ENCODE data around the gene KCTD2. TPM values are rescaled to one million over a fixed set of nuclear protein-coding genes. Genes with fewer than 3 reads are reported as not detected.

KCTD2 gene
- total and polyA plus RNA-seq, 9 of the 15 experiments (the other 6 are each of a cell fraction or from before 2014, with no cell fraction given): 1.7 to 32.9 (median 15.8) TPM

GRCh38 chr17:75064867-75065561 lies 18.0 kb downstream of the KCTD2 start:
- no peak overlapping the region for H2AFZ ChIP-seq (ENCODE audit: low read depth, low read length)
- H3K9me1 ChIP-seq (ENCODE audit: control insufficient read depth, insufficient read depth, low read length): no peaks in the 10 kb centered on the region
- no peak overlapping the region for H3K4me3 ChIP-seq
- FAIRE-seq (no peak), ATAC-seq (peak; percentile 57), DNase-seq (ENCODE audit: extremely low read depth in 1 of 4, low spot score in 3 of 4) (peak in 2 of 4 experiments; percentile 16 to 35)
- no peak overlapping the region for H3K27ac ChIP-seq (ENCODE audit: extremely low read depth, low read depth, low read length)
- H3K4me1 ChIP-seq (replicated peaks in 1 of 2; ENCODE audit: control insufficient read depth in 2 of 2, insufficient read depth in 2 of 2, low read length in 2 of 2): peaks cover 0 to 3% of the 10 kb centered on the region in 2 experiments; a peak in 3 of 5 replicates
- no peaks in the 10 kb centered on the region for H3K9me3 ChIP-seq (replicated peaks; ENCODE audit: control insufficient read depth, insufficient read depth, low read depth, low read length)
- no peaks in the 10 kb centered on the region for H3K27me3 ChIP-seq (ENCODE audit: control insufficient read depth in 2 of 2, insufficient read depth in 2 of 2, low read length in 2 of 2)
- no peak overlapping the region for H3K4me2 ChIP-seq (ENCODE audit: insufficient read depth, low read length)
- BruUV-seq (replicated peaks): TSS peak; percentile 44
- peak overlapping the region in 1 of 2 experiments; percentile 55; a peak in 1 of 4 replicates for H3K9ac ChIP-seq (ENCODE audit: insufficient read depth in 1 of 2, low read depth in 2 of 2, low read length in 2 of 2)
- no peaks in the 10 kb centered on the region for H3K79me2 ChIP-seq (ENCODE audit: control insufficient read depth, insufficient read depth, low read length)
- 81% methylated on average over 18 of the region's 18 CpGs for WGBS (ENCODE audit: insufficient coverage, low coverage, missing lambda C conversion rate)
- ChIA-PET POLR2A (interaction anchor here (0.5 to 1.2 kb wide), 4 partner anchors 27 to 90 kb away, joined by 3 read pairs; partner anchors contain the start of gene JPT1), CTCF (ENCODE audit: low intra/inter-chr PET ratio) (interaction anchor here (1.1 kb wide), 1 partner anchor 106 kb away, joined by 4 read pairs; no protein-coding TSS in a partner anchor)
- intact Hi-C loops (cut with micrococcal nuclease): no loop called here
- 0 out of 2 replicates have a peak, but pooled peaks cover 3% of the 10 kb centered on the region for H4K20me1 ChIP-seq (replicated peaks; ENCODE audit: control insufficient read depth, insufficient read depth, low read length)
- peaks cover 52% of the 10 kb centered on the region for H3K36me3 ChIP-seq (ENCODE audit: control insufficient read depth, insufficient read depth, low read length)
- in situ Hi-C loops (cut with MboI): loop anchor here (5.0 kb wide), 1 partner anchor 47 kb away; no protein-coding TSS in a partner anchor
- TF ChIP-seq JUND (IDR thresholded peaks at IDR 0.05; ENCODE audit: borderline replicate concordance, low read depth, low read length) (no peak), JUND (tag; IDR thresholded peaks at IDR 0.05; ENCODE audit: borderline replicate concordance, low read depth, low read length) (no peak), ZNF699 (CRISPR knock-in tag; IDR thresholded peaks at IDR 0.05; ENCODE audit: insufficient replicate concordance) (no peak), MYC (IDR thresholded peaks at IDR 0.05; ENCODE audit: low read depth, low read length) (no peak), MYC (CRISPR knock-in tag; IDR thresholded peaks at IDR 0.05; ENCODE audit: borderline replicate concordance, low read depth) (no peak), ZNF644 (tag; IDR thresholded peaks at IDR 0.05; ENCODE audit: low read depth) (no peak), TAF7 (tag; IDR thresholded peaks at IDR 0.05) (no peak), POLR2G (IDR thresholded peaks at IDR 0.05; ENCODE audit: low read depth, low read length) (0 out of 2 replicates have a peak, but pooled peaks have one; percentile 15), PPARD (CRISPR knock-in tag; IDR thresholded peaks at IDR 0.05) (no peak), YY1 (IDR thresholded peaks at IDR 0.05; ENCODE audit: borderline replicate concordance in 1 of 3, control insufficient read depth in 1 of 3, extremely low read depth in 1 of 3, insufficient read depth in 3 of 3, insufficient read length in 1 of 3, insufficient replicate concordance in 2 of 3, low read depth in 1 of 3, low read length in 2 of 3) (peak in 1 of 3 experiments; percentile 20)
- TF ChIP-seq, protein P1, sequence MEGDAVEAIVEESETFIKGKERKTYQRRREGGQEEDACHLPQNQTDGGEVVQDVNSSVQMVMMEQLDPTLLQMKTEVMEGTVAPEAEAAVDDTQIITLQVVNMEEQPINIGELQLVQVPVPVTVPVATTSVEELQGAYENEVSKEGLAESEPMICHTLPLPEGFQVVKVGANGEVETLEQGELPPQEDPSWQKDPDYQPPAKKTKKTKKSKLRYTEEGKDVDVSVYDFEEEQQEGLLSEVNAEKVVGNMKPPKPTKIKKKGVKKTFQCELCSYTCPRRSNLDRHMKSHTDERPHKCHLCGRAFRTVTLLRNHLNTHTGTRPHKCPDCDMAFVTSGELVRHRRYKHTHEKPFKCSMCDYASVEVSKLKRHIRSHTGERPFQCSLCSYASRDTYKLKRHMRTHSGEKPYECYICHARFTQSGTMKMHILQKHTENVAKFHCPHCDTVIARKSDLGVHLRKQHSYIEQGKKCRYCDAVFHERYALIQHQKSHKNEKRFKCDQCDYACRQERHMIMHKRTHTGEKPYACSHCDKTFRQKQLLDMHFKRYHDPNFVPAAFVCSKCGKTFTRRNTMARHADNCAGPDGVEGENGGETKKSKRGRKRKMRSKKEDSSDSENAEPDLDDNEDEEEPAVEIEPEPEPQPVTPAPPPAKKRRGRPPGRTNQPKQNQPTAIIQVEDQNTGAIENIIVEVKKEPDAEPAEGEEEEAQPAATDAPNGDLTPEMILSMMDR (IDR thresholded peaks at IDR 0.05 in 2 of 3, conservative IDR thresholded peaks at IDR 0.05 in 1 of 3; ENCODE audit: insufficient read depth in 2 of 3, low read depth in 1 of 3, low read length in 3 of 3): peak; percentile 40 to 45 (median 41); a peak in 5 of 6 replicates
